NCI-H1436 treated with DMSO at 0.1 percent for 48 hours (cell line): Measurements from ENCODE around the gene EYS.
"Not testable (repeated sequence)": the region's sequence is repeated elsewhere in the genome, so short reads cannot be mapped to it uniquely, and the experiment has no call there.

Experiments used
- DNase-seq: peaks from one replicate; lab custom pipeline; 2025; lab: John Stamatoyannopoulos, UW

Gene EYS

GRCh38 chr6:63788569-63788968 is 1918.5 kb downstream of the EYS start:
- DNase-seq = no peak

GRCh38 chr6:63787021-63787420 is 1920.0 kb downstream of the EYS start:
- DNase-seq = no peak

GRCh38 chr6:63785006-63785405 is 1922.0 kb downstream of the EYS start:
- no peak for DNase-seq

- DNase-seq = no peak
Observed at GRCh38 chr6:63783096-63783495, 1923.9 kb downstream of the EYS start.

GRCh38 chr6:63774961-63775360 is 1932.1 kb downstream of the EYS start:
- DNase-seq = no peak

GRCh38 chr6:63773200-63773599 is 1933.8 kb downstream of the EYS start:
- no peak for DNase-seq

- no peak for DNase-seq
Observed at GRCh38 chr6:63765828-63766227, 1941.2 kb downstream of the EYS start.

- no peak for DNase-seq
Observed at GRCh38 chr6:63764318-63764916, 1942.6 kb downstream of the EYS start.

- no peak for DNase-seq
Observed at GRCh38 chr6:63760199-63760598, 1946.8 kb downstream of the EYS start.

GRCh38 chr6:63759605-63760105 is 1947.4 kb downstream of the EYS start:
- no peak for DNase-seq

- DNase-seq = no peak
Observed at GRCh38 chr6:63757826-63758225, 1949.2 kb downstream of the EYS start.

GRCh38 chr6:63757275-63757674 is 1949.8 kb downstream of the EYS start:
- not testable (repeated sequence) for DNase-seq

GRCh38 chr6:63750400-63750799 is 1956.6 kb downstream of the EYS start:
- no peak for DNase-seq

GRCh38 chr6:63745784-63746183 is 1961.2 kb downstream of the EYS start:
- DNase-seq = no peak

- no peak for DNase-seq
Observed at GRCh38 chr6:63744810-63745209, 1962.2 kb downstream of the EYS start.

- DNase-seq = no peak
Observed at GRCh38 chr6:63743691-63744090, 1963.3 kb downstream of the EYS start.

GRCh38 chr6:63742060-63742459 is 1965.0 kb downstream of the EYS start:
- DNase-seq = no peak

- no peak for DNase-seq
Observed at GRCh38 chr6:63740709-63741108, 1966.3 kb downstream of the EYS start.

GRCh38 chr6:63739094-63739687 is 1967.8 kb downstream of the EYS start:
- DNase-seq = no peak

GRCh38 chr6:63738190-63738589 is 1968.8 kb downstream of the EYS start:
- DNase-seq = not testable (repeated sequence)

- DNase-seq = no peak
Observed at GRCh38 chr6:63734923-63735322, 1972.1 kb downstream of the EYS start.

GRCh38 chr6:63732336-63732735 is 1974.7 kb downstream of the EYS start:
- no peak for DNase-seq

- DNase-seq = no peak
Observed at GRCh38 chr6:63731930-63732329, 1975.1 kb downstream of the EYS start.

- DNase-seq = no peak
Observed at GRCh38 chr6:63730311-63730710, 1976.7 kb downstream of the EYS start.
